HG03196 (cell line): ENCODE measurements around the gene KIF14.

Experiments used
- ATAC-seq: cut with Tn5 transposase; IDR thresholded peaks from one replicate; pipeline ENCODE4 v1.9.1; 2021; ENCODE audit not compliant: unreplicated experiment

KIF14 gene

GRCh38 chr1:200620273-200621131 lies at the start of gene KIF14:
Gene KIF14, minus strand, starts transcription at chr1:200620751. Its CDS starts 2,028 bp downstream, at chr1:200618723.
- peak; percentile 88 for ATAC-seq

- peak; percentile 84 for ATAC-seq
These were observed 49.0 kb upstream of the KIF14 start, which contains the start of gene DDX59 for GRCh38 chr1:200669314-200670241. Gene DDX59, minus strand, starts transcription at chr1:200669907. Its CDS starts 3,167 bp downstream, at chr1:200666740.

GRCh38 chr1:200668514-200669313 lies 48.2 kb upstream of the KIF14 start:
- ATAC-seq, result no peak

GRCh38 chr1:200666309-200666708 lies 45.8 kb upstream of the KIF14 start:
- no peak for ATAC-seq

- no peak for ATAC-seq
These were observed 45.3 kb upstream of the KIF14 start for GRCh38 chr1:200665861-200666260.

- no peak for ATAC-seq
These were observed 40.2 kb upstream of the KIF14 start for GRCh38 chr1:200660719-200661118.

- ATAC-seq, result no peak
These were observed 38.7 kb upstream of the KIF14 start for GRCh38 chr1:200659269-200659668.

GRCh38 chr1:200658037-200658818 lies 37.7 kb upstream of the KIF14 start:
- no peak for ATAC-seq

- peak; percentile 93 for ATAC-seq
These were observed 34.1 kb upstream of the KIF14 start for GRCh38 chr1:200654660-200655059.

GRCh38 chr1:200653022-200653462 lies 32.5 kb upstream of the KIF14 start:
- ATAC-seq, result no peak

- no peak for ATAC-seq
These were observed 31.8 kb upstream of the KIF14 start for GRCh38 chr1:200652378-200652777.

- ATAC-seq, result no peak
These were observed 26.0 kb upstream of the KIF14 start for GRCh38 chr1:200646515-200646914.

- ATAC-seq, result no peak
These were observed 23.5 kb upstream of the KIF14 start for GRCh38 chr1:200644021-200644420.

- no peak for ATAC-seq
These were observed 21.9 kb upstream of the KIF14 start for GRCh38 chr1:200642481-200642880.

GRCh38 chr1:200640963-200641401 lies 20.4 kb upstream of the KIF14 start:
- ATAC-seq, result no peak

- no peak for ATAC-seq
These were observed 19.9 kb upstream of the KIF14 start for GRCh38 chr1:200640373-200640962.

GRCh38 chr1:200638073-200638472 lies 17.5 kb upstream of the KIF14 start:
- no peak for ATAC-seq

GRCh38 chr1:200636681-200637080 lies 16.1 kb upstream of the KIF14 start:
- no peak for ATAC-seq
